ENCODE data around the gene PEX10.
"Not testable (repeated sequence)": the region's sequence is repeated elsewhere in the genome, so short reads cannot be mapped to it uniquely, and the experiment has no call there.

PEX10 gene

DNA sequence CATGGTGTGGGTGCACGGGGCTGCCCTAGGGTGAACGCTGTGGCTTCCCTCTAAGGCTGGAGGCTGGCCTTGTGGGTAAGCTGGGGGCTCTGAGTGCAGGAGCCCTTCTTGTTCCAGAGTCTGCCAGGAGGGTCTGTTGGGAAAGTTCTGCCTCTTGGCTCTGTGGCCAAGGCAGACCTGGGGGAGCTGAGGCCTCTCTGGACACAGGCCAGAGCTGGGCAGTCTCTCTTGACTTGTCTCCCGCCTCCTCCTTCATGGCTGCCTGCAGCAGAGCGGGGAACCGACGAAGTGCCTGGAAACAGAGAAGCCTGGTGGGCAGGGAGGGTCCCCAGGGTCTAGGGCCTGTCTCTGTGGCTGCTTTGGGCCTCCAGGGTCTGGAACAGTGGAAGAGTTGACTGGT, 30.3 kb upstream of the PEX10 start:
- no peak for DNase-seq

DNA sequence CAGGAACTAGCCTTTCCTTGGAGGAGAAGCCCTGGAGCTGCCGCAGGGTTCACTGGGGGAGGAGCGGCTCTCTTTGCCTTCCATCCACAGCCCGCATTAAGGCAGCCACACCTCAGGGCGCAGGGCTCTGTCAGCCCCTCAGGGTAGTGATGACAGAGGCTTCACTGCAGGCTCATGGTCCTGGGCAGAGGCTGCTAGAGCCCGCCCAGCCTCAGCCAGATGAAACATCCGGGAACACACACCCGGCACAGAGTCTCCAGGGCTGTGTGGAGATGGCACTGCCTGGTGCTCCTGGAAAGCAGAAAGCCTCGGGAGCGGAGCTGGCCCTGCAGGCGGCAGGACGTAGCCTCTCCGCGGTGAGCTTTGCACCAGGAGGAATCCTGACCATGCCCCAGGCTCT, 29.4 kb upstream of the PEX10 start:
- no peak for DNase-seq

DNA sequence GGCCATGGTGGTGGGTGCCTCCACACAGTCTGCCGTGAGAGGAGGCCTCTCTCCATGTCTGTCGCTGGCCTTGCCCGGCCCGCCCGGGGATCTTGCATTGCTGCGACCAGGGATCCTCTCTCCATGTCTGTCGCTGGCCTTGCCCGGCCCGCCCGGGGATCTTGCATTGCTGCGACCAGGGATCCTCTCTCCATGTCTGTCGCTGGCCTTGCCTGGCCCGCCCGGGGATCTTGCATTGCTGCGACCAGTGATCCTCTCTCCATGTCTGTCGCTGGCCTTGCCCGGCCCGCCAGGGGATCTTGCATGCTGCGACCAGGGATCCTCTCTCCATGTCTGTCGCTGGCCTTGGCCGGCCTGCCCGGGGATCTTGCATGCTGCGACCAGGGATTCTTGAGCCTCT, 28.0 kb upstream of the PEX10 start:
- not testable (repeated sequence) for DNase-seq

DNA sequence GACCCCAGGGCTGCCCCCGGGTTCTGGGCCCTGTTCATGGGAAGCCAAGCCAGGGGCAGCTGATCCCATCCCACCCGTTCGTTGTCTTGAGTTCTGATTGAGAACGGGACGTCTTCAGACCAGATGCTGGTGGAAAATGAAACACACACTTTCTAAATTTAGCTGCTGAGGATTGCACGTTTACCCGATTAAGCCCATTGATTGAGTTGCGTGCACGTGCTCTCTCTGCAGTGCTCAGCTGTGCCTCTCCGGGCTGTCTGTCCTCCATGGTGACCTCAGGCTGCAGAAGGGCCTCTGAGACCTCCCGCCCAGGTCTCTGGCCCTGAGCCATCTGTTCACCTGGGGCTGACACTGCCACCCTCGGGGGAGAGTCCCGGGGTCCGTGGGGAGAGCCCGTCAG, 27.0 kb upstream of the PEX10 start:
- no peak for DNase-seq

DNA sequence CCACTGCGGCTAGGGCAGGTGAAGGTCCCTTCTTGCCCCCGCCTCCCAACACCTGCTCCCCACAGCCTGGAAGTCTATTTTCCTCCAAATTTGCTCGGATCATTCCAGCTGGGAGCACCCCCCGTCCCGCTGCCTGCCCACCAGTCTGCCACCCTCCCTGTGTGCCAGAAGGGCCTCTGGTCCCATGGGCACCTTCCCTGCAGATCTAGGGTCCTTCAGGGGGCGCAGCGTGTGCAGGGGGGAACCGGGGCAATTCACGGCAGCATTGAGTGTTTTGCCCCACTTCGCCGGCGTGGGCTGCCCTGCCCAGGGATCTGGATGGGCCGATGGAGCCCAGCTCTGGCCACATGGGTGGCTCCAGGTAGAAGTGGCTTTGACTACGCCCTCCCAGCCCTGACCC, 26.3 kb upstream of the PEX10 start:
- no peak for DNase-seq

DNA sequence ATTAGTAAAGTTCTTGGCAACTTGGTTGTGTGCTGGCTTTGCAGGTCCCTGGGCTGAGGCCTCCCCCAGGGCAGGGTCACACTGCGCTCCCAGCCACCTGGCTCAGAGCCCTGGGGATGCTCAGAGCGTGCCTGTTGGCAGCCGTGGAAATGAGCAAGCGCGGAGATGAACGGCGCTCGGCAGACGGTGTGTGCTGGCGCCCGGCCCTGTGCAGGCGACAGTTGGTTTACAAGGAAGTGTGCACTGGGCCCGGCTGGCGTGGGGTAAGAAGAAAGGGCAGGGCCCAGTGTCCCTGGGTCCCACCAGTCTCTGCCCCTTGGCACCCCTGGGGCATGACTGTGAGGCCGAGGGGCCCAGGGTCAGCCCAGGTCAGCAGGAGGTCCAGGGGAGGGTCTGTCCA, 25.7 kb upstream of the PEX10 start:
- no peak for DNase-seq

DNA sequence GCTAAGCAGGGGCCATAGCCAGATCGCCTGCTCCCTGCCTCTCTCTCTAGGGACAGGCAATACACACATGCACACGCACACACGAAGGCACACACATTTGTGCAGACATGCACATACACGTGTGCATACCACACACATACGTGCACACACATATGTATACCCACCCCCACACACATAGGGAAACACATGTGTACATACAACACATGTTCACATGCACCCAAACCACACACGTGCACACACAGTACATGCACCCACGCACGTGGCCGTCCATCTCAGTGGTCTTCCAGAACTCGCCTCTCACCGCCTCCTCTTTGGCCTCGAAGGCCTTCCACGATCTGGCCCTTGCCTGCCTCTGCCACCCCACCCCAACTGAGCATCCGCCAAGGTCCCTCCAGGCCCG, 25.3 kb upstream of the PEX10 start:
- no peak for DNase-seq

DNA sequence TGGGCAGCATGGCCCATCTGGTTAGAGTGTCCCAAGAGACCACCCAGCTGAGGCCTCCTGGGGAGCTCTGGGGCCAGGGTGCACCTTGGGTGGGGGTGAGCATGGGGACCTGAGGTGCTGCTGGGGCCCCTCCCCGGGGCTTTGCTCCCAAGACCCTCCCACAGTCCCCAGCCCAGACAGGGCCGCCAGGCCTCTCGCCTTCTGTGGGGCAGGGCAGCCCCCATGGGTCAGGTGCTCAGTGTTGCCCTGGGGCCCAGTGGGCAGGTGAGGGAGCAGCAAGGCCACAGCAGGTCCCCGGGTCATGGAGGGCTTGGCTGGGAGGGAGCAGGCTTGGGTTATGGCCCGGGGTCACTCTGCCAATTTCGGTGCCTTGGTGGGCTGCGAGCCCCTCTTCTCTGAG, 24.5 kb upstream of the PEX10 start:
- no peak for DNase-seq

DNA sequence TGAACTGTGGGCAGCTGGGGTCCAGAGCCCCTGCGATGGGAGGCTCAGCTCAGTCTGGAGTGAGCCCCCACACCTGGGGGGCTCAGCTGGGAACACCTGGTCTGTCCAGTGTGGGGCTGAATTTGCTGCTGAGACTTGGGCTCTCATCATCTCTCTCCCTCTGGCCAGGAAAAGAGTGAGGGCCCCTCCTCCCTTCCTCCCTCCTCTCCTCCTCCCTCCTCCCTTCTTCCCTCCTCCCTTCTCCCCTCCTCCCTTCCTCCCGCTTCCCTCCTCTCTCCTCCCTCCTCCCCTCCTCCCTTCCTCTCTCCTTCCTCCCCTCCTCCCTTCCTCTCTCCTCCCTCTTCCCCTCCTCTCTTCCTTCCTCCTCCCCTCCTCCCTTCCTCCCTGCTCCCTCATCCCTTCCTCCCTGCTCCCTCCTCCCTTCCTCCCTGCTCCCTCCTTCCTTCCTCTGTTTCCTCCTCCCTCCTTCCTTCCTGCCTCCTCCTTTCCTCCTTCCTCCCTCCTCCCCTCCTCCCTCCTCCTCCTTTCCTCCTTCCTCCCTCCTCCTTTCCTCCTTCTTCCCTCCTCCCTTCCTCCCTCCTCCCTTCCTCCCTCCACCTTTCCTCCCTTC, 23.5 kb upstream of the PEX10 start:
- no peak for DNase-seq

DNA sequence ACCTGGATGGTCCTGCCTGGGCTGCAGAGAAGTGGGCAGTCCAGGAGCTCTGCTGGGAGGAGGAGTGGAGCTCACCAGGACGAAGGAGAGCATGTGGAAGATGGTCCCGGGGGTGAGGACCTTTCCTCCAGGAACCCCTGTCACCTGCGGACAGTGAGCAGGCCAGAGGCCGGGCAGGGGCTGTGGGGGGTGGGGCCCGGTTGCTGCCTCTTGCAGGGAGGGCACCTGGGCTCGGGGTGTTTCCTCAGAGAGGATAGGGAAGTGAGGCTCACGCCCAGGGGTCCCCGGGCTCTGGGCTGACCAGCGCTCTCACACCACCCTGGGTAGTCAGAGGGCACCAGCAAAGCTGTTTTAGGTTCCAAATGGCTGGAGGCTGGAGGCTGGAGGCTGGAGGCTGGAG, 22.7 kb upstream of the PEX10 start:
- DNase-seq = no peak

DNA sequence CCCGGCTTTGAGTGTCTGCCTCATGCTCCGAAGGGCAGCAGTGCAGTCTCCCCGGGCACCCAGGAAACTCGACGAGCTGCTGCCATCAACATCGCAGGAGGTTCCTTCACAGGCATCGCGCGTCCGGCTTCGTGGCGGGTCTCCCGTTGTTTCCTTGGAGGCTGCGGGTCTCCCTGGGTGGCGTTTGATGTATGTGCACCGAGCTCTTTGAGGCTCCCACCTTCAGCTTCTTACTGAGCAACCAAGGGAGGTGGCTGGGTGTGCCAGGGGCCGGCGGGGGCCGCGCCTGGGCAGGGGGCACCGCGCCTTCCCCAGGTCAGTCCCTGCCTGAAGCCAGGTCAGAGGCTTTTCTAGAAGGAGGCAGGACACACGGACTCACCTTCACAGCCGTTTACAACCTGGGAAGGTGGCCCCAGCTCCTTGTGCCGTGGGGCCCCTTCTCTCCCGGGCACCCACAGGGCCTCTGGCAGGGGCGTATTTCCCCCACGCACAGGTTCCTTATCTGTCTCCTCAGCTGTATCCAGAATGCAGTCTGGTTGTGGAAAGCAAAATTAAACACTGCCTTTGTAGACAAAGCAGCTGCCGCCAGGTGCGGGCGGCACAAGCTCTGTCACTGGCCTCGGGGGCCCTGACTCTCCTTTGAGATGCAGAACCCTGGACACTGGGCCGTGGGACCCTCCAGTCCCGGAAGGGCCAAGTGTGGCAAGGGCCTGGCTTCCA, 21.7 kb upstream of the PEX10 start:
- DNase-seq = no peak

DNA sequence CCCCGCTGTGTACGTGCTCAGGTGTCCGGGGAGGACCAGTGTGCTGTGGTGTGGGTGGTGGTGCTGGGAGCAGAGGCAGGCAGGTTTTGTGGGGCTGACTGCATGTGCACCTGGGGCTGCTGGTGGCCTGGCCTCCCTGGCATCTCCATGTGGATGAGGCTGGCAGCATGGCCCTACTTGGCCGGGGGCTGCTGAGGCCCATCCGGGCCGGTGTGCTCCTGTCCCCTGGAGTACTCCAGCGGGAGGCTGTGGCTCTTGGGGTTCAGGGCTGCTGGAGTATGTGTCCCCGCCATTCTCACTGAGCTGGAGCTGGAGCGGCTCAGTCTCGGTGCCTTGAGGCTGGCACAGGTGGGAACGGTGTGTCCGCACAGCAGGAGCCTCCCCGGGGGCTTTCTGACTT, 20.8 kb upstream of the PEX10 start:
- no peak for DNase-seq

DNA sequence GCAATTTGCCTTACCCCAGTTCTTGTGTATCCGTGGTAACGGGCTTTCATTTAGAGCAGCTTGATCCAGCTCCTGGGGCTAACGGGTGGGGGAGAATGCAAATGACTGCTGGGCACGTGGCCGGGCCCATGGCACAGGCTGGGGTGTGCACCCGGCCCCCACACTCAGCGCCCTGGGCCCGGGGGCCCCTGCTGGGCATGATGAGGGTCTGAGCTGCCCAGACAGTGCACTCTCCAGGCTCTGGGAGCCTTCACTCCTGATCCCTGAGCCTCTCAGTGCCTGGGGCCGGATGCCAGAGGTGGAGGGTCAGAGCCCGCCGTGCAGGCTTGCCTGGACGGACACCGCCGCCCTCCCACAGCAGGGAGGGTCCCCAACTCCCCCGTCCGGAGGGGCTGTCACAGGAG, 20.1 kb upstream of the PEX10 start:
- DNase-seq = no peak

DNA sequence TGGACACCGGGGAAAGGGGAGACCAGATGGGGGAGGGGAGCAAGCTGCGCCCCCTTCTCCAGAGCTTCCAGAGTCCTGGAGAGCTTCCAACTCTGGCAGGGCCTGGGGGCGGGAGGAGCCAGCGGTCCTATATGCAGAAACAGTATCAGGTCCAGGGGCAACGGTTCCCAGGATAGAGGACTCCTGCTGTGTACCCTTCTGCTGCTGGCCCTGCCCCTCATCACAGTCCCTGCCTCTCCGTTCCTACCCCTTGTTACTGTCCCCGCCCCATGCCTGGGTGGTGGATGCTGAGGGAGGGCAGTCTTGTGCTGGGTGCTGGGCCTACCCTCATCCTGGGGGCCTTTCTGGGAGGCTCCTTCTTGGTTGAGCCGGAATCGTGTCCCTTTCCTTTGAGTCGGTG, 19.2 kb upstream of the PEX10 start:
- DNase-seq = no peak

DNA sequence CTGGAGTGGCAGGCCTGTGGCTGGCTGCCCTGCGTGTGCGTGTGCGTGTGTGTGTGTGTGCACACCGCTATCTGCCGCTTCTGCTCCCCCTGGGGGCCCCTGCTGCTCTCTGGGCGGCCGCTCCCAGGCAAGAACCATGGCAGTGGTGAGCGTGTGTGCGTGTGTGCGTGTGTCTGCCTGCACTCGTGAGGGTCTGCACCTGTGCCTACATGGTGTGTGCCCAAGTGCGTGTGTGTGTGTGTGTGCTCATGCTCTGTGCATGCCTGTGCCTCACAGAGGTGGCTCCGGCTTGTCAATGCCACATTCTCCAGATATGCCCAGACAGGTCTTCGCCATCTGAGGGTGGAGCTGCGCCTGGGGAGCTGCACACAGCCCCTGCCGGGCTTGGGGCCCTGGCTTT, 18.7 kb upstream of the PEX10 start:
- no peak for DNase-seq

DNA sequence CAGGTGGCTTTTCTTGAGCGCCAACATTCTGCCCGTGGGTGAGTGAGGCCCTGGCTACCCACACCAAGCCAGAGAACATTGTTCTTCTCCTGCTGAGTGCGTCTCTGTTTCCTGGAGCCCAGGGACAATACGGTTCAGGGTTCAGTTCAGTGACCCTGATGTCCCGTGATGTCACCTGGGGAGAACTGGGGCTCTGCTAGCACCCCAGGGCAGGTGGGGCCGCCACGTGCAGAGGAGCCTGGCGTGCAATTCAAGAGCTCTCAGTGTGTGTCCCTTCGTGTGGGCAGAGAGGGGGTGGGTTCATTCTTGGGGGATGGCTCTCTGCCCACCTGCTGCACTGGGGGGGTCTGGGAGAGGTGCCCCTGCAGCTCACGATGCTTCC, 18.2 kb upstream of the PEX10 start:
- no peak for DNase-seq

DNA sequence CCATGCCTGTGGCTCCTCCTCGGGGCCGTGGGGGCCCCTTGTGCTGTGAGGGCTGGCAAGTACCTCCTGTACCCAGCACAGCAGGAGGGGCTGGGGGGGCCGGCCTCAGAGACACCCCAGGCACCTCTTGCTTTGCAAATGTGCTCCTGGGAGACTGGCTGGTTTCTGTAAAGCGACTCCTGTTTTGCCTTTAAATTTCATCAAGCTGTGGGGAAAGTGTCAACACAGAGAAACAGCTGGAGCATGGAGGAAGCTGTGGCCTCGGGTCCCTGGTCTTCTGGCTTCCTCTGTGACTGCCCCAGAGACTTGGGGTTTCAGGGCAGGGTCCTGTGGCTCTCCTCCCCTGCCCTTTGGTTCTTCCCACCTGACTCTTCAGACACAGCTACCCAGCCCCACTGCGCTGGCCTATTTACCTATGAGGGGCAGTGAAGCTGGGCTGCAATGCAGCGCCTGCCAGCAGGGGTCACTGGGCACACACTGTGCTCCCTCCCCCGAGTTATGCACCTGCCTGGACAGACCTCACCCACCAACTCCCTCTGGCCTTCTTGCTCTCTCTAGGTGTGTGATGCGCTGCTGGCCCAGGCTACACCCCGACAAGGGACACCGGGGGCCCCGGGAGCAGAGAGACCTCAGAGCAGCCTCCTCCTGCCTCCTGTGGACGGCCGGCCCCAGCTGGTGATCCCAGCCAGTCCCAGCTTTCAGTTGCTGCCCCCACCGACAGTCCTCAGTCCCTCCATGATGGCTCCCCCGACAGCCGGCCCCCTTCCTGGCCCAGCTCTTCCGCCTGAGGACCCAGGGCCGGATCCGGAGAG, 17.6 kb upstream of the PEX10 start:
- no peak for DNase-seq

DNA sequence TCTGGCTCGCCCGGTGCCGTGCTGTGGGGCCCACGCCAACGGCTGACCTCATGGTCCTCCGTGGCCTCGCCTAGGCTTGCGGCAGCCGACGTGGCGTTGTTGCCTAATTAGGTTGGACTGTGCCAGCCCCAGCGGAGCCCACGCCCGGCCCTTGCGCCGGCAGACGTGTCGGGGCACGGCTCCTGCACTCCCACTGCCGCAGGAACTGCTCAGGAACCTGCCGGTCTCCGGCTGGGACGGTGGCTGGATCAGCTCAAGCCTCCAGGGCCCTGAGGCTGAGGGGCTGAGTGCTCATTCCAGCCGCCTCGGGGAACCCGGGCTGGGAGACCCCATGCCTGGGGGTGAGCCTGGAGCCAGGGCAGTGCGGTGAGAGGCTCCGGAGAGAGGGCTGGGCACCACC, 16.1 kb upstream of the PEX10 start:
- DNase-seq = no peak

DNA sequence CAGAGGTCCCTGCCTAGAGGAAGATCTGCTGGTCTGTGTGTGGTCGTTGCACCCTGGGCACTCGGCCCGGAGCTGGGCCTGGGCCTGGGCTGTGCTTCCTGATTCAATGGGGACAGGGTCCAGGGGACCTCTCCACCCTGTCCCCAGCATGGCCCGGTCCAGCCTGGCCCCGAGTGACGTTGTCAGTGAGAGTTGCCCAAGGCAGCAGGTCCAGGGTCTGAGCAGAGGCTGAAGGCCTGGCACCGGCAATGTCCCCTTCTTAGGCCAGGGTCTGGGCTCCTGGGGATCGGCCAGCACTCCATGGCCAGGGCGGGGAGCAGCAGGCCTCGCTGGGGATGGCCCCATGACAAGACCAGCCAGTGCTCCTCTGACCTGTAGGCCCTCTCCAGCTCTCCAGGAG, 15.6 kb upstream of the PEX10 start:
- DNase-seq = no peak

DNA sequence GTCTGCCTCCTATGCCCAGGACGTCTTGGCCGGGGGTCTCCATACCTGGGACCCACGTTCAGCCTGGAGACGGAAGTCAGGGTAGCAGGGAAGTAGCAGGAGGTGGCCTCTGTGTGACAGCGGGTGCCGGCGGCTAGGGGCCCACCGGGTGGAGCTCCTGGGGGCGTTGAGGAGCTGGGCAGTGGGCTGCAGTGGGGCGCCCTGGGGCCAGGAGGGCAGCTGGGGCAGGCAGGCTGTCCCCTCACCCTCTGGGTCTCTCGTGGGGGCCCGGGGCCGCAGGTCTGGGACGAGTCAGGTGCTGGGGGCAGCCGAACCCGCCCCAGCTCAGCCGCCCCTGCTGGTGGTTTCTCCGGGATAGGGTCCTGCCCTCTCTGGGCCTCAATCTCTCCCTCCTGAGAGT, 14.7 kb upstream of the PEX10 start:
- no peak for DNase-seq

DNA sequence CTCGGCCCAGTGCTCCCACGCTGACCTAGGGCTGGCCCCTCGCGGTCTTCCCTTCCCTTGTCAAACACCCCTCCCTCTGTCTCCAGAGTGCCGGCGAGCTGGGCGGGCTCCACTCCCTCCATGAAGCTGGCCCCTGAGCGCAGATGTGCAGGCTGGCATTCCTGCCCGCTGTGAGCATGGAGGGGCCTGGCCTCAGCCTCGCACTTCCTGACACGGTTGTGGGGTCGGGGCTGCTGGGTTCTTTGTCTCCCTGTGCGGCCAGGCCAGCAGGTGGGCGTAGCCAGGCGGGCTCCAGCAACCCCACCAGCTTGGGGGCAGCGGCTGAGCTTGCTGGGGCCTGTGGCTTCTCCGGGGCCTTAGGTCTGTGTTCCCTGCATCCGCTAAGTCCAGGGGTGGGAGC, 14.2 kb upstream of the PEX10 start:
- no peak for DNase-seq

DNA sequence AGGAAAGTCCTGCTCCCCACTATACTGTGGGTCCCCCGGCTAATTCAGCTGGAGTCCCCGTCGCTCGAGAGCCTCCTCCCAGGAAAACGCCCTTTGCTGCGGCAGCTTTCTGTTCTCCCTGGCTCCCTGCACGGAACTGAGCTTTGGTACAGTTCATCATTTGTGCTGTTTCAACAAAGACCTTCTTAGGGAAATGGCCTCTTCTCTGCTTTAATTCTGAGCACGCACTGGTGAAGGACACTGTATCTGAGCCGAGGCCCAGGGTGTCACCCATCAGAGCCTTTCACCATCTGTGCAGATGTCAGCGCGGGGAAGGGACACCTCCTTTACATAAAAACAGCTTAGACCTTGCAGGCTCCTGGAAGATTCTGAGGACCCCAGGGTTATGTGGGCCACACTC, 13.5 kb upstream of the PEX10 start:
- DNase-seq = no peak

DNA sequence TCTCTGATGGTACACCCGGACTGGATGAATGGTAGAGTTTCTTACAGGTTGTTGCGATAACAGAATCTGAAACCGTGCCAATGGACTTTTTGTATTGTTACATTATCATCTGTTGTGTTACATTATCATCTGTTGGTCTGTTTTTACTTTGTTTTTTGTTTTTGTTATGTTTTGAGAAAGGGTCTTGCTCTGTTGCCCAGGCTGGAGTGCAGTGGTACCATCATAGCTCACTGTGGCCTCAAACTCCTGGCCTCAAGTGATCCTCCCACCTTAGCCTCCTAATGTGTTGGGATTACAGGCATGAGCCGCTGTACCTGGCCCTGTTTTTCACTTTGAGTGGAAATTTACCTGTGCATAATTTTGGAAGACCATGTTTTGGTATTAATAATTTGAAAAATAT, 10.2 kb upstream of the PEX10 start:
- no peak for DNase-seq

DNA sequence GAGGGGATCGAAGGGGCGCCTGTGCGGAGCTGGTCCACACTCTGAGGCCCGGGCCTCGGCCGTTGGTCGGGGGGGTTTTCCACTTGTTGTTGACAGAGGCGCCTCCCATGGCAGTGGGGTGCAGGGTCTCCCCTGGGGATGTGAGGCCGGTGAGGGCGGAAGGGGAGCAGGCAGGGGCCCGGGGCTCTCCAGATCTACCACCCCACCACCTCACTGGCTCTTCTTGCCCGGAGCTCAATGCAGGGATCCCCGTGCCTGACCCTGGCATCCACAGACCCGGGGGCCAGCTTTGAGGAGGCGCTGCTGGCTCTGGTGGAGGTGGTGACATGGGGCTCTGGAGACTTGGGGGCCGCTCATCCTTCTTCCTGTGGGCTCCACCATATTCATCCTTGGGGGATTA, 7.1 kb upstream of the PEX10 start:
- no peak for DNase-seq

All from T1000 (cell line).